ENCODE data around the gene KRT9.
"Not testable (repeated sequence)": the region's sequence is repeated elsewhere in the genome, so short reads cannot be mapped to it uniquely, and the experiment has no call there.

The KRT9 gene

GRCh38 chr17:41571561-41572434 lies at the start of gene KRT9:
KRT9 (minus strand) TSS chr17:41572059; CDS start chr17:41571992, 67 bp downstream.
- H3K4me3 Mint-ChIP-seq = no peak within 1 kb of the TSS
- peaks cover 20% of the 10 kb centered on the region for H3K9me3 Mint-ChIP-seq
- H3K27ac Mint-ChIP-seq = no peak within 1 kb of the TSS
- peaks cover 8% of the 10 kb centered on the region for H3K4me1 Mint-ChIP-seq
- no peak for DNase-seq
- peaks cover 61% of the 10 kb centered on the region for H3K27me3 Mint-ChIP-seq
- H3K36me3 Mint-ChIP-seq = peaks cover 4% of the 10 kb centered on the region
- CTCF ChIA-PET = interaction anchor here (1.2 to 1.6 kb wide), 3 partner anchors 8 to 23 kb away, joined by 3 to 6 read pairs (median 4); no protein-coding TSS in a partner anchor

- DNase-seq, CTCF ChIA-PET, H3K4me1 Mint-ChIP-seq, H3K4me3 Mint-ChIP-seq, H3K9me3 Mint-ChIP-seq, H3K27ac Mint-ChIP-seq, H3K27me3 Mint-ChIP-seq, H3K36me3 Mint-ChIP-seq: not testable (repeated sequence)
Observed at GRCh38 chr17:41621435-41621817, 49.6 kb upstream of the KRT9 start.

GRCh38 chr17:41620583-41621434 lies 49.0 kb upstream of the KRT9 start:
- CTCF ChIA-PET = no interaction called here
- H3K27ac Mint-ChIP-seq = no peak overlapping the region
- no peak for DNase-seq

GRCh38 chr17:41619927-41620582 lies 48.2 kb upstream of the KRT9 start:
- H3K4me1 Mint-ChIP-seq, H3K27ac Mint-ChIP-seq, CTCF ChIA-PET, H3K4me3 Mint-ChIP-seq, H3K36me3 Mint-ChIP-seq, H3K9me3 Mint-ChIP-seq, DNase-seq, H3K27me3 Mint-ChIP-seq: not testable (repeated sequence)

More at GRCh38 chr17:41620583-41621434, 49.0 kb upstream of the KRT9 start:
- no peak overlapping the region for H3K4me3 Mint-ChIP-seq
- H3K36me3 Mint-ChIP-seq = no peaks in the 10 kb centered on the region
- no peaks in the 10 kb centered on the region for H3K9me3 Mint-ChIP-seq
- peaks cover 4% of the 10 kb centered on the region for H3K27me3 Mint-ChIP-seq
- no peaks in the 10 kb centered on the region for H3K4me1 Mint-ChIP-seq

GRCh38 chr17:41619036-41619926 lies 47.4 kb upstream of the KRT9 start:
- Mint-ChIP-seq H3K36me3 (no peaks in the 10 kb centered on the region), H3K4me3 (no peak overlapping the region), H3K27ac (no peak overlapping the region), H3K4me1 (no peaks in the 10 kb centered on the region), H3K27me3 (peaks cover 4% of the 10 kb centered on the region), H3K9me3 (no peaks in the 10 kb centered on the region)
- DNase-seq = no peak
- CTCF ChIA-PET = no interaction called here

GRCh38 chr17:41618341-41619035 lies 46.6 kb upstream of the KRT9 start:
- DNase-seq = no peak
- Mint-ChIP-seq H3K4me3 (no peak overlapping the region), H3K36me3 (no peaks in the 10 kb centered on the region), H3K9me3 (no peaks in the 10 kb centered on the region), H3K27ac (no peak overlapping the region), H3K4me1 (no peaks in the 10 kb centered on the region), H3K27me3 (peaks cover 4% of the 10 kb centered on the region)
- CTCF ChIA-PET = no interaction called here

- CTCF ChIA-PET = no interaction called here
- Mint-ChIP-seq H3K4me3 (no peak overlapping the region), H3K27ac (no peak overlapping the region), H3K27me3 (peaks cover 2% of the 10 kb centered on the region), H3K9me3 (no peaks in the 10 kb centered on the region), H3K36me3 (no peaks in the 10 kb centered on the region), H3K4me1 (no peaks in the 10 kb centered on the region)
- no peak for DNase-seq
Observed at GRCh38 chr17:41617698-41618097, 45.8 kb upstream of the KRT9 start.

GRCh38 chr17:41617136-41617535 lies 45.3 kb upstream of the KRT9 start:
- H3K4me3 Mint-ChIP-seq = no peak overlapping the region
- no peaks in the 10 kb centered on the region for H3K9me3 Mint-ChIP-seq
- no peaks in the 10 kb centered on the region for H3K27me3 Mint-ChIP-seq
- no peak overlapping the region for H3K27ac Mint-ChIP-seq
- no peak for DNase-seq
- CTCF ChIA-PET = no interaction called here
- no peaks in the 10 kb centered on the region for H3K4me1 Mint-ChIP-seq
- H3K36me3 Mint-ChIP-seq = no peaks in the 10 kb centered on the region

- H3K4me1 Mint-ChIP-seq, DNase-seq, CTCF ChIA-PET, H3K9me3 Mint-ChIP-seq, H3K36me3 Mint-ChIP-seq, H3K27ac Mint-ChIP-seq, H3K4me3 Mint-ChIP-seq, H3K27me3 Mint-ChIP-seq: not testable (repeated sequence)
Observed at GRCh38 chr17:41616486-41616885, 44.6 kb upstream of the KRT9 start.

- no peak overlapping the region for H3K27ac Mint-ChIP-seq
- no peaks in the 10 kb centered on the region for H3K4me1 Mint-ChIP-seq
- peaks cover 9% of the 10 kb centered on the region for H3K27me3 Mint-ChIP-seq
- CTCF ChIA-PET = no interaction called here
- no peaks in the 10 kb centered on the region for H3K36me3 Mint-ChIP-seq
- no peak overlapping the region for H3K4me3 Mint-ChIP-seq
- DNase-seq = no peak
- no peaks in the 10 kb centered on the region for H3K9me3 Mint-ChIP-seq
Observed at GRCh38 chr17:41615454-41615853, 43.6 kb upstream of the KRT9 start.

- DNase-seq, H3K9me3 Mint-ChIP-seq, H3K4me3 Mint-ChIP-seq, CTCF ChIA-PET, H3K36me3 Mint-ChIP-seq, H3K4me1 Mint-ChIP-seq, H3K27ac Mint-ChIP-seq: not testable (repeated sequence)
- peaks cover 16% of the 10 kb centered on the region for H3K27me3 Mint-ChIP-seq
Observed at GRCh38 chr17:41614767-41615166, 42.9 kb upstream of the KRT9 start.

GRCh38 chr17:41614098-41614497 lies 42.2 kb upstream of the KRT9 start:
- Mint-ChIP-seq H3K4me3 (no peak overlapping the region), H3K27ac (no peak overlapping the region), H3K9me3 (no peaks in the 10 kb centered on the region), H3K36me3 (no peaks in the 10 kb centered on the region), H3K4me1 (no peaks in the 10 kb centered on the region), H3K27me3 (peaks cover 21% of the 10 kb centered on the region)
- CTCF ChIA-PET = no interaction called here
- no peak for DNase-seq

- no peak overlapping the region for H3K4me3 Mint-ChIP-seq
- no peak for DNase-seq
- H3K4me1 Mint-ChIP-seq = no peaks in the 10 kb centered on the region
- no peaks in the 10 kb centered on the region for H3K9me3 Mint-ChIP-seq
- H3K36me3 Mint-ChIP-seq = no peaks in the 10 kb centered on the region
- CTCF ChIA-PET = no interaction called here
- no peak overlapping the region for H3K27ac Mint-ChIP-seq
- H3K27me3 Mint-ChIP-seq = peaks cover 28% of the 10 kb centered on the region
Observed at GRCh38 chr17:41613277-41614082, 41.6 kb upstream of the KRT9 start.
